Esophagus mucosa (tissue), 1 donor: ENCODE measurements around the gene PRR36. TPM values are rescaled to one million over a fixed set of nuclear protein-coding genes. Genes with fewer than 3 reads are reported as not detected.
"Not testable (repeated sequence)": the region's sequence is repeated elsewhere in the genome, so short reads cannot be mapped to it uniquely, and the experiment has no call there.

ENCODE experiments used
- ATAC-seq: fragments of 200-7000 bp; cut with Tn5 transposase; one replicate; pipeline ENCODE4 v1.9.1; 2020
- total RNA-seq: library from RNA; stranded (reverse); gene quantifications from one replicate; pipeline ENCODE4 v1.2.4, GENCODE V29; 2023
- donor health status: DM: yes; HTN: yes; CAD: no.

The PRR36 gene
- total RNA-seq, result 0.04 TPM

- ATAC-seq, result no peak
These were observed at the start of gene PRR36 for GRCh38 chr19:7874076-7874896. Gene PRR36 (minus strand): TSS chr19:7874390. CDS start chr19:7873689, 701 bp downstream.

GRCh38 chr19:7923295-7924191, 49.4 kb upstream of the PRR36 start:
- ATAC-seq, result no peak

GRCh38 chr19:7922836-7923195, 48.6 kb upstream of the PRR36 start:
- ATAC-seq, result no peak

- no peak for ATAC-seq
These were observed 48.0 kb upstream of the PRR36 start for GRCh38 chr19:7921967-7922835.

- no peak for ATAC-seq
These were observed 47.2 kb upstream of the PRR36 start for GRCh38 chr19:7921302-7921966.

- peak; percentile 87 for ATAC-seq
These were observed 46.5 kb upstream of the PRR36 start for GRCh38 chr19:7920519-7921301.

- ATAC-seq, result peak; percentile 60
These were observed 45.7 kb upstream of the PRR36 start, which contains the start of gene SNAPC2 for GRCh38 chr19:7919610-7920518. Gene SNAPC2 (plus strand): TSS chr19:7920338. CDS start chr19:7920367, 29 bp downstream.

GRCh38 chr19:7918615-7919421, 44.6 kb upstream of the PRR36 start:
- ATAC-seq, result no peak

- ATAC-seq, result not testable (repeated sequence)
These were observed 43.9 kb upstream of the PRR36 start for GRCh38 chr19:7918062-7918614.

GRCh38 chr19:7917267-7918061, 43.3 kb upstream of the PRR36 start:
- no peak for ATAC-seq

- ATAC-seq, result no peak
These were observed 42.7 kb upstream of the PRR36 start for GRCh38 chr19:7916955-7917266.

- no peak for ATAC-seq
These were observed 42.1 kb upstream of the PRR36 start for GRCh38 chr19:7916103-7916954.

GRCh38 chr19:7915250-7916102, 41.3 kb upstream of the PRR36 start:
- no peak for ATAC-seq

- ATAC-seq, result no peak
These were observed 40.4 kb upstream of the PRR36 start, which contains the start of gene TGFBR3L for GRCh38 chr19:7914598-7915045. Gene TGFBR3L (plus strand): TSS chr19:7914830.

GRCh38 chr19:7914099-7914498, 39.9 kb upstream of the PRR36 start:
- no peak for ATAC-seq

GRCh38 chr19:7913652-7914051, 39.5 kb upstream of the PRR36 start:
- ATAC-seq, result no peak
